ENCODE data around the gene PPP2R5D.

DNA sequence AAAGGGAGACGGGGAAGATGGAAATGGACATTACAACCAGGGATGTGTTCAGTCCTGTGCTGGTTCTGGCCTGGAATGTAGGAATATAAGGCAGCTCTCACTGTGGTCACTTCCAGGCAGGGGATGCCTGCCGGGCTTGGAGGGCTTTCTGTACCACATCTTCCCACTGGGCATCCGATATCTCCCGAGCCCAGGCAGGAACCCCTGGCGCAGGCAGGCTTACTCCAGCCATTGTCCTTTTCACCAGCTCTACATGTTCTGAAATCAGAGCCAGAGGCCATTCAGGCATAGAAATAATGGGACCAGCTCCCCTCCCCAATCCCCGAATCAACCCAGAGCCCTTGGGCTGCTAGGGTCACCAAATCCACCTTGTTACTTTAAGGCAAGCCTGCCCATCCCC lies 28.0 kb downstream of the PPP2R5D start:
- TF ChIP-seq POLR2A (IDR thresholded peaks at IDR 0.05; ENCODE audit: low read length): no peak
- TF ChIP-seq GATA1 (IDR thresholded peaks at IDR 0.05; ENCODE audit: low read depth, low read length): no peak

Measured in erythroblast (primary cell).